HG03108 (cell line): Measurements from ENCODE around the gene ZNF775.
"Not testable (repeated sequence)": the region's sequence is repeated elsewhere in the genome, so short reads cannot be mapped to it uniquely, and the experiment has no call there.

Experiments
- ATAC-seq: cut with Tn5 transposase; IDR thresholded peaks from one replicate; pipeline ENCODE4 v1.9.1; 2021; ENCODE audit warnings: moderate library complexity; ENCODE audit not compliant: unreplicated experiment

ZNF775 gene

GRCh38 chr7:150382123-150382843, 3.2 kb downstream of the ZNF775 start:
- ATAC-seq: no peak

- ATAC-seq: no peak
Measured at GRCh38 chr7:150382844-150383225, 3.7 kb downstream of the ZNF775 start.

GRCh38 chr7:150383710-150384397, 4.7 kb downstream of the ZNF775 start:
- ATAC-seq: no peak

- no peak for ATAC-seq
Measured at GRCh38 chr7:150384406-150385301, 5.5 kb downstream of the ZNF775 start.

GRCh38 chr7:150385302-150385723, 6.2 kb downstream of the ZNF775 start:
- ATAC-seq: no peak

GRCh38 chr7:150385884-150386283, 6.8 kb downstream of the ZNF775 start:
- not testable (repeated sequence) for ATAC-seq

- no peak for ATAC-seq
Measured at GRCh38 chr7:150388306-150388705, 9.2 kb downstream of the ZNF775 start.

- no peak for ATAC-seq
Measured at GRCh38 chr7:150388709-150389531, 9.8 kb downstream of the ZNF775 start.

- ATAC-seq: no peak
Measured at GRCh38 chr7:150389532-150389816, 10.3 kb downstream of the ZNF775 start.

GRCh38 chr7:150390205-150390604, 11.1 kb downstream of the ZNF775 start:
- ATAC-seq: no peak

- no peak for ATAC-seq
Measured at GRCh38 chr7:150393325-150393724, 14.2 kb downstream of the ZNF775 start.

GRCh38 chr7:150396426-150396825, 17.3 kb downstream of the ZNF775 start:
- ATAC-seq: no peak

GRCh38 chr7:150396851-150397260, 17.7 kb downstream of the ZNF775 start:
- no peak for ATAC-seq

GRCh38 chr7:150397346-150398107, 18.4 kb downstream of the ZNF775 start:
- no peak for ATAC-seq

GRCh38 chr7:150398108-150398964, 19.2 kb downstream of the ZNF775 start:
- no peak for ATAC-seq

- no peak for ATAC-seq
Measured at GRCh38 chr7:150398965-150399320, 19.8 kb downstream of the ZNF775 start.

- no peak for ATAC-seq
Measured at GRCh38 chr7:150399421-150400007, 20.4 kb downstream of the ZNF775 start.

- ATAC-seq: no peak
Measured at GRCh38 chr7:150400008-150400787, 21.1 kb downstream of the ZNF775 start.
